Measurements from ENCODE around the gene LTB. TPM values are rescaled to one million over a fixed set of nuclear protein-coding genes. Genes with fewer than 3 reads are reported as not detected.

The LTB gene
- total and polyA plus RNA-seq, 9 of the 15 experiments (the other 6 are each of a cell fraction or from before 2014, with no cell fraction given), result 0.07 to 0.51 TPM; not detected in 7

DNA sequence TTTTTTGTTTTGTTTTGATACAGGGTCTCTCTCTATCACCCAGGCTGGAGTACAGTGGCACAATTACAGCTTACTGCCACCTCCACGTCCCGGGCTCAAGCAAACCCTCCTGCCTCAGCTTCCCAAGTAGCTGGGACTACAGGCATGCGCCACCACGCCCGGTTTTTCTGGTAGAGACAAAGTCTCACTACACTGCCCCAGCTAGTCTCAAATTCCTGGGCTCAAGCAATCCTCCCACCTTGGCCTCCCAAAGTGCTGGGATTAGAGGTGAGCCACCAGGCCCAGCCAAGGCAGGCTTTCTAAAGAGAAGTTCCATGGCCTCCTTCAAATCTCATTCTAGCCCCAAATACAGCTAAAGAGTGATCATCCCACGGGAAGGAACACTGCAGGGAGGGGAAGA, 48.2 kb downstream of the LTB start:
- WGBS (ENCODE audit: insufficient coverage, low coverage, missing lambda C conversion rate), result 96% methylated on average over 6 of the region's 6 CpGs
- no peaks in the 10 kb centered on the region for H3K9me3 ChIP-seq (replicated peaks; ENCODE audit: control insufficient read depth, insufficient read depth, low read depth, low read length)
- no peak overlapping the region for H2AFZ ChIP-seq (ENCODE audit: low read depth, low read length)
- H4K20me1 ChIP-seq (replicated peaks; ENCODE audit: control insufficient read depth, insufficient read depth, low read length), result peaks cover 48% of the 10 kb centered on the region
- peaks cover 95% of the 10 kb centered on the region for H3K36me3 ChIP-seq (ENCODE audit: control insufficient read depth, insufficient read depth, low read length)
- peak overlapping the region in 1 of 2 experiments; percentile 22; a peak in 1 of 4 replicates for H3K9ac ChIP-seq (ENCODE audit: insufficient read depth in 1 of 2, low read depth in 2 of 2, low read length in 2 of 2)
- FAIRE-seq (no peak), ATAC-seq (no peak), DNase-seq (ENCODE audit: extremely low read depth in 1 of 4, low spot score in 3 of 4) (no peak)
- peaks cover 58% of the 10 kb centered on the region for H3K79me2 ChIP-seq (ENCODE audit: control insufficient read depth, insufficient read depth, low read length)
- H3K27me3 ChIP-seq (ENCODE audit: control insufficient read depth in 2 of 2, insufficient read depth in 2 of 2, low read length in 2 of 2), result no peaks in the 10 kb centered on the region
- no peak overlapping the region for H3K4me3 ChIP-seq
- no peak overlapping the region for H3K4me2 ChIP-seq (ENCODE audit: insufficient read depth, low read length)
- ChIA-PET CTCF (ENCODE audit: low intra/inter-chr PET ratio) (no interaction called here), POLR2A (interaction anchor here (0.7 to 1.5 kb wide), 4 partner anchors 10 to 103 kb away, joined by 3 to 5 read pairs (median 4); partner anchors contain the start of gene NFKBIL1)
- TSS peak; percentile 14 for BruUV-seq (replicated peaks)
- peaks cover 4 to 12% of the 10 kb centered on the region in 2 experiments; a peak in 4 of 5 replicates for H3K4me1 ChIP-seq (replicated peaks in 1 of 2; ENCODE audit: control insufficient read depth in 2 of 2, insufficient read depth in 2 of 2, low read length in 2 of 2)
- no peak overlapping the region for H3K27ac ChIP-seq (ENCODE audit: extremely low read depth, low read depth, low read length)
- peaks cover 8% of the 10 kb centered on the region for H3K9me1 ChIP-seq (ENCODE audit: control insufficient read depth, insufficient read depth, low read length)
- intact Hi-C loops (cut with micrococcal nuclease), result no loop called here
- in situ Hi-C loops (cut with MboI), result loop anchor here (5.0 to 25.0 kb wide), 2 partner anchors 37 to 1428 kb away; partner anchors contain the start of genes BRD2, HLA-DMA and MICB
- peak; percentile 7 for TF ChIP-seq RBM22 (IDR thresholded peaks at IDR 0.05; ENCODE audit: low read depth, low read length, poor library complexity, severe bottlenecking)
- TF ChIP-seq PML (IDR thresholded peaks at IDR 0.05; ENCODE audit: low read length), result 0 out of 2 replicates have a peak, but pooled peaks have one; percentile 26
- TF ChIP-seq SIN3B (IDR thresholded peaks at IDR 0.05; ENCODE audit: low read depth), result 0 out of 2 replicates have a peak, but pooled peaks have one; percentile 15
- TF ChIP-seq MYNN (IDR thresholded peaks at IDR 0.05), result peak; percentile 52
- TF ChIP-seq MYNN (CRISPR knock-in tag; IDR thresholded peaks at IDR 0.05), result no peak
- TF ChIP-seq, protein P1, sequence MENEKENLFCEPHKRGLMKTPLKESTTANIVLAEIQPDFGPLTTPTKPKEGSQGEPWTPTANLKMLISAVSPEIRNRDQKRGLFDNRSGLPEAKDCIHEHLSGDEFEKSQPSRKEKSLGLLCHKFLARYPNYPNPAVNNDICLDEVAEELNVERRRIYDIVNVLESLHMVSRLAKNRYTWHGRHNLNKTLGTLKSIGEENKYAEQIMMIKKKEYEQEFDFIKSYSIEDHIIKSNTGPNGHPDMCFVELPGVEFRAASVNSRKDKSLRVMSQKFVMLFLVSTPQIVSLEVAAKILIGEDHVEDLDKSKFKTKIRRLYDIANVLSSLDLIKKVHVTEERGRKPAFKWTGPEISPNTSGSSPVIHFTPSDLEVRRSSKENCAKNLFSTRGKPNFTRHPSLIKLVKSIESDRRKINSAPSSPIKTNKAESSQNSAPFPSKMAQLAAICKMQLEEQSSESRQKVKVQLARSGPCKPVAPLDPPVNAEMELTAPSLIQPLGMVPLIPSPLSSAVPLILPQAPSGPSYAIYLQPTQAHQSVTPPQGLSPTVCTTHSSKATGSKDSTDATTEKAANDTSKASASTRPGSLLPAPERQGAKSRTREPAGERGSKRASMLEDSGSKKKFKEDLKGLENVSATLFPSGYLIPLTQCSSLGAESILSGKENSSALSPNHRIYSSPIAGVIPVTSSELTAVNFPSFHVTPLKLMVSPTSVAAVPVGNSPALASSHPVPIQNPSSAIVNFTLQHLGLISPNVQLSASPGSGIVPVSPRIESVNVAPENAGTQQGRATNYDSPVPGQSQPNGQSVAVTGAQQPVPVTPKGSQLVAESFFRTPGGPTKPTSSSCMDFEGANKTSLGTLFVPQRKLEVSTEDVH (IDR thresholded peaks at IDR 0.05; ENCODE audit: low read depth, partially characterized antibody), result peak; percentile 50
- peak; percentile 15; the same call in 1 of the 2 replicates for TF ChIP-seq POLR2AphosphoS5 (IDR thresholded peaks at IDR 0.05; ENCODE audit: control insufficient read depth, insufficient read depth, low read depth, low read length)
- TF ChIP-seq PCBP2 (IDR thresholded peaks at IDR 0.05; ENCODE audit: low read depth, low read length, poor library complexity, severe bottlenecking), result no peak
- TF ChIP-seq ILF3 (IDR thresholded peaks at IDR 0.05; ENCODE audit: borderline replicate concordance), result peak; percentile 39; the same call in 1 of the 2 replicates
- no peak for TF ChIP-seq WHSC1 (IDR thresholded peaks at IDR 0.05; ENCODE audit: low read length)
- TF ChIP-seq ZBTB17 (CRISPR knock-in tag; IDR thresholded peaks at IDR 0.05), result no peak
- TF ChIP-seq KDM1A (IDR thresholded peaks at IDR 0.05), result no peak
- no peak for TF ChIP-seq PTBP1 (IDR thresholded peaks at IDR 0.05; ENCODE audit: low read depth, low read length)
- TF ChIP-seq FOXK1 (CRISPR knock-in tag; IDR thresholded peaks at IDR 0.05; ENCODE audit: borderline replicate concordance), result 0 out of 2 replicates have a peak, but pooled peaks have one; percentile 18
- TF ChIP-seq, protein P2, sequence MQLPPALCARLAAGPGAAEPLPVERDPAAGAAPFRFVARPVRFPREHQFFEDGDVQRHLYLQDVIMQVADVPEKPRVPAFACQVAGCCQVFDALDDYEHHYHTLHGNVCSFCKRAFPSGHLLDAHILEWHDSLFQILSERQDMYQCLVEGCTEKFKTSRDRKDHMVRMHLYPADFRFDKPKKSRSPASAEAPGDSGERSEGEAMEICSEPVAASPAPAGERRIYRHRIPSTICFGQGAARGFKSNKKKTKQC (CRISPR knock-in tag; IDR thresholded peaks at IDR 0.05), result no peak
- TF ChIP-seq TAF15 (IDR thresholded peaks at IDR 0.05; ENCODE audit: low read depth, low read length), result no peak
- 0 out of 2 replicates have a peak, but pooled peaks have one; percentile 32 for TF ChIP-seq RBFOX2 (IDR thresholded peaks at IDR 0.05; ENCODE audit: low read depth, low read length)
- TF ChIP-seq ZNF696 (CRISPR knock-in tag; conservative IDR thresholded peaks at IDR 0.05), result no peak
- TF ChIP-seq SRSF7 (optimal IDR thresholded peaks at IDR 0.05; ENCODE audit: low read depth, low read length), result no peak
- no peak for TF ChIP-seq PHF21A (IDR thresholded peaks at IDR 0.05; ENCODE audit: borderline replicate concordance, low read depth)
- no peak for TF ChIP-seq CXXC5 (CRISPR knock-in tag; IDR thresholded peaks at IDR 0.05)
- TF ChIP-seq ZNF551 (CRISPR knock-in tag; IDR thresholded peaks at IDR 0.05), result peak; percentile 69; the same call in 1 of the 2 replicates

Data from K562 (cell line).